ENCODE results near the gene COL27A1.
A peak's percentile ranks its signal among the peaks of the same experiment; 100 is the strongest.

COL27A1 gene

GRCh38 chr9:114168281-114169028, 13.1 kb downstream of the COL27A1 start:
- DNase-seq (ENCODE audit: low spot score) = no peak

GRCh38 chr9:114169029-114169951, 14.0 kb downstream of the COL27A1 start:
- no peak for DNase-seq (ENCODE audit: low spot score)

- no peak for DNase-seq (ENCODE audit: low spot score)
Measured at GRCh38 chr9:114169952-114170770, 14.8 kb downstream of the COL27A1 start.

- DNase-seq (ENCODE audit: low spot score) = no peak
Measured at GRCh38 chr9:114170771-114171461, 15.6 kb downstream of the COL27A1 start.

GRCh38 chr9:114171500-114171899, 16.2 kb downstream of the COL27A1 start:
- DNase-seq (ENCODE audit: low spot score) = no peak

GRCh38 chr9:114172981-114173833, 17.9 kb downstream of the COL27A1 start:
- no peak for DNase-seq (ENCODE audit: low spot score)

- DNase-seq (ENCODE audit: low spot score) = no peak
Measured at GRCh38 chr9:114174557-114174875, 19.2 kb downstream of the COL27A1 start.

- peak; percentile 2 for DNase-seq (ENCODE audit: low spot score)
Measured at GRCh38 chr9:114174876-114175771, 19.8 kb downstream of the COL27A1 start.

- no peak for DNase-seq (ENCODE audit: low spot score)
Measured at GRCh38 chr9:114176624-114177291, 21.4 kb downstream of the COL27A1 start.

- DNase-seq (ENCODE audit: low spot score) = no peak
Measured at GRCh38 chr9:114177423-114178064, 22.2 kb downstream of the COL27A1 start.

- no peak for DNase-seq (ENCODE audit: low spot score)
Measured at GRCh38 chr9:114178076-114178475, 22.7 kb downstream of the COL27A1 start.

- no peak for DNase-seq (ENCODE audit: low spot score)
Measured at GRCh38 chr9:114178756-114179450, 23.6 kb downstream of the COL27A1 start.

GRCh38 chr9:114179516-114179915, 24.2 kb downstream of the COL27A1 start:
- DNase-seq (ENCODE audit: low spot score) = no peak

GRCh38 chr9:114180696-114181606, 25.6 kb downstream of the COL27A1 start:
- no peak for DNase-seq (ENCODE audit: low spot score)

GRCh38 chr9:114181607-114182409, 26.5 kb downstream of the COL27A1 start:
- DNase-seq (ENCODE audit: low spot score) = no peak

GRCh38 chr9:114183006-114183405, 27.7 kb downstream of the COL27A1 start:
- no peak for DNase-seq (ENCODE audit: low spot score)
